ENCODE results near the gene ZMYND8. TPM values are rescaled to one million over a fixed set of nuclear protein-coding genes. Genes with fewer than 3 reads are reported as not detected.
"Not testable (repeated sequence)": the region's sequence is repeated elsewhere in the genome, so short reads cannot be mapped to it uniquely, and the experiment has no call there.

ZMYND8 gene
- total RNA-seq, 1 donor from 2014 or later: 13.6 TPM

GRCh38 chr20:47262365-47263013 is 94.0 kb downstream of the ZMYND8 start:
- Histone ChIP-seq H3K4me3 (ENCODE audit: low read length in 3 of 3) (no peak overlapping the region), H3K27ac (ENCODE audit: low read depth, low read length) (no peak overlapping the region), H3K9me3 (ENCODE audit: control insufficient read depth in 3 of 3, low read length in 3 of 3) (no peaks in the 10 kb centered on the region), H3K9ac (ENCODE audit: low read depth in 1 of 3, low read length in 3 of 3) (no peak overlapping the region), H3K27me3 (ENCODE audit: control insufficient read depth in 3 of 3, insufficient read depth in 3 of 3, low read length in 3 of 3) (no peaks in the 10 kb centered on the region), H3K36me3 (ENCODE audit: control insufficient read depth in 3 of 3, insufficient read depth in 3 of 3, low read length in 3 of 3) (peaks cover 16 to 23% (median 17%) of the 10 kb centered on the region in 3 donors), H3K4me1 (ENCODE audit: control insufficient read depth in 3 of 3, insufficient read depth in 3 of 3, low read length in 3 of 3) (peaks cover 22 to 31% (median 30%) of the 10 kb centered on the region in 3 donors)

GRCh38 chr20:47262008-47262364 is 94.5 kb downstream of the ZMYND8 start:
- Histone ChIP-seq H3K36me3 (ENCODE audit: control insufficient read depth in 3 of 3, insufficient read depth in 3 of 3, low read length in 3 of 3) (peaks cover 15 to 22% (median 16%) of the 10 kb centered on the region in 3 donors), H3K27me3 (ENCODE audit: control insufficient read depth in 3 of 3, insufficient read depth in 3 of 3, low read length in 3 of 3) (no peaks in the 10 kb centered on the region)

GRCh38 chr20:47261161-47261774 is 95.2 kb downstream of the ZMYND8 start:
- H3K27ac ChIP-seq (ENCODE audit: low read depth, low read length); H3K27me3 ChIP-seq (ENCODE audit: control insufficient read depth in 3 of 3, insufficient read depth in 3 of 3, low read length in 3 of 3); H3K9ac ChIP-seq (ENCODE audit: low read depth in 1 of 3, low read length in 3 of 3); H3K4me3 ChIP-seq (ENCODE audit: low read length in 3 of 3); H3K9me3 ChIP-seq (ENCODE audit: control insufficient read depth in 3 of 3, low read length in 3 of 3): not testable (repeated sequence)
- H3K4me1 ChIP-seq (ENCODE audit: control insufficient read depth in 3 of 3, insufficient read depth in 3 of 3, low read length in 3 of 3): peaks cover 26 to 36% (median 30%) of the 10 kb centered on the region in 3 donors
- H3K36me3 ChIP-seq (ENCODE audit: control insufficient read depth in 3 of 3, insufficient read depth in 3 of 3, low read length in 3 of 3): peaks cover 15 to 22% (median 16%) of the 10 kb centered on the region in 3 donors

More at GRCh38 chr20:47262008-47262364, 94.5 kb downstream of the ZMYND8 start:
- no peaks in the 10 kb centered on the region for H3K9me3 ChIP-seq (ENCODE audit: control insufficient read depth in 3 of 3, low read length in 3 of 3)
- H3K4me3 ChIP-seq (ENCODE audit: low read length in 3 of 3): no peak overlapping the region
- no peak overlapping the region for H3K27ac ChIP-seq (ENCODE audit: low read depth, low read length)
- H3K4me1 ChIP-seq (ENCODE audit: control insufficient read depth in 3 of 3, insufficient read depth in 3 of 3, low read length in 3 of 3): peaks cover 24 to 32% (median 30%) of the 10 kb centered on the region in 3 donors
- H3K9ac ChIP-seq (ENCODE audit: low read depth in 1 of 3, low read length in 3 of 3): no peak overlapping the region

- not testable (repeated sequence) for H3K27me3 ChIP-seq (ENCODE audit: control insufficient read depth in 3 of 3, insufficient read depth in 3 of 3, low read length in 3 of 3); H3K9ac ChIP-seq (ENCODE audit: low read depth in 1 of 3, low read length in 3 of 3); H3K4me3 ChIP-seq (ENCODE audit: low read length in 3 of 3); H3K27ac ChIP-seq (ENCODE audit: low read depth, low read length); H3K9me3 ChIP-seq (ENCODE audit: control insufficient read depth in 3 of 3, low read length in 3 of 3)
- peaks cover 13 to 22% (median 15%) of the 10 kb centered on the region in 3 donors for H3K36me3 ChIP-seq (ENCODE audit: control insufficient read depth in 3 of 3, insufficient read depth in 3 of 3, low read length in 3 of 3)
- peaks cover 26 to 36% (median 30%) of the 10 kb centered on the region in 3 donors for H3K4me1 ChIP-seq (ENCODE audit: control insufficient read depth in 3 of 3, insufficient read depth in 3 of 3, low read length in 3 of 3)
These were observed 95.9 kb downstream of the ZMYND8 start for GRCh38 chr20:47260540-47261126.

- peaks cover 24 to 40% (median 30%) of the 10 kb centered on the region in 3 donors for H3K4me1 ChIP-seq (ENCODE audit: control insufficient read depth in 3 of 3, insufficient read depth in 3 of 3, low read length in 3 of 3)
- H3K27ac ChIP-seq (ENCODE audit: low read depth, low read length): peak overlapping the region; percentile 10
- peaks cover 13 to 24% (median 15%) of the 10 kb centered on the region in 3 donors for H3K36me3 ChIP-seq (ENCODE audit: control insufficient read depth in 3 of 3, insufficient read depth in 3 of 3, low read length in 3 of 3)
- peak overlapping the region in 1 of 3 donors; percentile 45 for H3K4me3 ChIP-seq (ENCODE audit: low read length in 3 of 3)
- H3K9ac ChIP-seq (ENCODE audit: low read depth in 1 of 3, low read length in 3 of 3): peak overlapping the region in 1 of 3 donors; percentile 10
- H3K9me3 ChIP-seq (ENCODE audit: control insufficient read depth in 3 of 3, low read length in 3 of 3): no peaks in the 10 kb centered on the region
- no peaks in the 10 kb centered on the region for H3K27me3 ChIP-seq (ENCODE audit: control insufficient read depth in 3 of 3, insufficient read depth in 3 of 3, low read length in 3 of 3)
These were observed 97.5 kb downstream of the ZMYND8 start for GRCh38 chr20:47258745-47259695.

GRCh38 chr20:47257771-47258170 is 98.7 kb downstream of the ZMYND8 start:
- H3K36me3 ChIP-seq (ENCODE audit: control insufficient read depth in 3 of 3, insufficient read depth in 3 of 3, low read length in 3 of 3): peaks cover 13 to 24% (median 15%) of the 10 kb centered on the region in 3 donors
- no peaks in the 10 kb centered on the region for H3K27me3 ChIP-seq (ENCODE audit: control insufficient read depth in 3 of 3, insufficient read depth in 3 of 3, low read length in 3 of 3)
- no peak overlapping the region for H3K27ac ChIP-seq (ENCODE audit: low read depth, low read length)
- H3K4me3 ChIP-seq (ENCODE audit: low read length in 3 of 3): no peak overlapping the region
- H3K9me3 ChIP-seq (ENCODE audit: control insufficient read depth in 3 of 3, low read length in 3 of 3): no peaks in the 10 kb centered on the region
- H3K9ac ChIP-seq (ENCODE audit: low read depth in 1 of 3, low read length in 3 of 3): no peak overlapping the region
- H3K4me1 ChIP-seq (ENCODE audit: control insufficient read depth in 3 of 3, insufficient read depth in 3 of 3, low read length in 3 of 3): peaks cover 11 to 31% (median 22%) of the 10 kb centered on the region in 3 donors

GRCh38 chr20:47257256-47257655 is 99.2 kb downstream of the ZMYND8 start:
- H3K9ac ChIP-seq (ENCODE audit: low read depth in 1 of 3, low read length in 3 of 3): no peak overlapping the region
- H3K4me1 ChIP-seq (ENCODE audit: control insufficient read depth in 3 of 3, insufficient read depth in 3 of 3, low read length in 3 of 3): peaks cover 8 to 26% (median 16%) of the 10 kb centered on the region in 3 donors
- H3K4me3 ChIP-seq (ENCODE audit: low read length in 3 of 3): no peak overlapping the region
- H3K9me3 ChIP-seq (ENCODE audit: control insufficient read depth in 3 of 3, low read length in 3 of 3): no peaks in the 10 kb centered on the region
- H3K36me3 ChIP-seq (ENCODE audit: control insufficient read depth in 3 of 3, insufficient read depth in 3 of 3, low read length in 3 of 3): peaks cover 13 to 24% (median 15%) of the 10 kb centered on the region in 3 donors
- H3K27me3 ChIP-seq (ENCODE audit: control insufficient read depth in 3 of 3, insufficient read depth in 3 of 3, low read length in 3 of 3): no peaks in the 10 kb centered on the region
- H3K27ac ChIP-seq (ENCODE audit: low read depth, low read length): no peak overlapping the region

- H3K27ac ChIP-seq (ENCODE audit: low read depth, low read length): no peak overlapping the region
- no peaks in the 10 kb centered on the region for H3K27me3 ChIP-seq (ENCODE audit: control insufficient read depth in 3 of 3, insufficient read depth in 3 of 3, low read length in 3 of 3)
- H3K9me3 ChIP-seq (ENCODE audit: control insufficient read depth in 3 of 3, low read length in 3 of 3): no peaks in the 10 kb centered on the region
- H3K4me3 ChIP-seq (ENCODE audit: low read length in 3 of 3): no peak overlapping the region
- no peak overlapping the region for H3K9ac ChIP-seq (ENCODE audit: low read depth in 1 of 3, low read length in 3 of 3)
- H3K4me1 ChIP-seq (ENCODE audit: control insufficient read depth in 3 of 3, insufficient read depth in 3 of 3, low read length in 3 of 3): peaks cover 8 to 24% (median 16%) of the 10 kb centered on the region in 3 donors
- H3K36me3 ChIP-seq (ENCODE audit: control insufficient read depth in 3 of 3, insufficient read depth in 3 of 3, low read length in 3 of 3): peaks cover 13 to 21% (median 13%) of the 10 kb centered on the region in 3 donors
These were observed 99.7 kb downstream of the ZMYND8 start for GRCh38 chr20:47256668-47257236.

- Histone ChIP-seq H3K36me3 (ENCODE audit: control insufficient read depth in 3 of 3, insufficient read depth in 3 of 3, low read length in 3 of 3) (peaks cover 7 to 14% (median 7%) of the 10 kb centered on the region in 3 donors), H3K4me3 (ENCODE audit: low read length in 3 of 3) (no peak overlapping the region)
These were observed 102.6 kb downstream of the ZMYND8 start for GRCh38 chr20:47253872-47254271.

More at GRCh38 chr20:47253872-47254271, 102.6 kb downstream of the ZMYND8 start:
- H3K4me1 ChIP-seq (ENCODE audit: control insufficient read depth in 3 of 3, insufficient read depth in 3 of 3, low read length in 3 of 3): peaks cover 8 to 18% (median 8%) of the 10 kb centered on the region in 3 donors
- no peaks in the 10 kb centered on the region for H3K9me3 ChIP-seq (ENCODE audit: control insufficient read depth in 3 of 3, low read length in 3 of 3)
- no peak overlapping the region for H3K9ac ChIP-seq (ENCODE audit: low read depth in 1 of 3, low read length in 3 of 3)
- no peaks in the 10 kb centered on the region for H3K27me3 ChIP-seq (ENCODE audit: control insufficient read depth in 3 of 3, insufficient read depth in 3 of 3, low read length in 3 of 3)
- H3K27ac ChIP-seq (ENCODE audit: low read depth, low read length): no peak overlapping the region

Data from skeletal muscle tissue (tissue), 4 donors.